Measurements from ENCODE around the gene SF3B6. TPM values are rescaled to one million over a fixed set of nuclear protein-coding genes. Genes with fewer than 3 reads are reported as not detected.

SF3B6 gene
- total and polyA plus RNA-seq, 2 donors (not counting 3 experiments of a cell fraction or from before 2014, with no cell fraction given), result 105 to 150 TPM

DNA sequence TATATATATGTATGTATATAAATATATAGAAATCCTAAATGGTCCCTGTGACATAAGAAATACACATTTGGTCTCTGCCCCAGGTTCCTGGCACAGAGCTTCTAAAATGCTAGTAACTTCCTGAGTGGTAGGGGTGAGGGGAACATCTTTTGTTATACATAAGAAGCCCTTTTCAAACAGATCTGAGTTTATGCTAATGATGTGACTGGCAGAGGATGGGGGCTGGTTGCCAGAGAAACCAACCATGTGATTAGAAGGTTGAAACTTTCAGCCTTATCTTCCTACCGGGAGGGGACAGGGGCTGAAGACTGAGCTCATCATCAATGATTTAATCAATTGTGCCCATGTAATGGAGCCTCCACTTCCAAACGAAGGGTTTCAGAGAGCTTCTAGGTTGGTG lies 49.9 kb downstream of the SF3B6 start:
- no peak overlapping the region for H3K9ac ChIP-seq (replicated peaks; ENCODE audit: extremely low read depth, insufficient read depth, low read length)
- no peak overlapping the region for H3K4me2 ChIP-seq (ENCODE audit: insufficient read depth, low read length)
- CTCF ChIA-PET, result interaction anchor here (1.0 to 1.2 kb wide), 4 partner anchors 11 to 202 kb away, joined by 3 to 5 read pairs (median 3); partner anchors contain the start of gene ATAD2B
- no peaks in the 10 kb centered on the region for H3K9me1 ChIP-seq (replicated peaks; ENCODE audit: control insufficient read depth, extremely low read depth, insufficient read depth, low read length)
- POLR2A ChIA-PET, result interaction anchor here (0.6 kb wide), 1 partner anchor 64 kb away, joined by 5 read pairs; no protein-coding TSS in a partner anchor
- H3K36me3 ChIP-seq (ENCODE audit: control insufficient read depth in 2 of 2, extremely low read depth in 1 of 2, insufficient read depth in 2 of 2, low read length in 2 of 2), result peaks cover 7 to 9% of the 10 kb centered on the region in 2 experiments
- no peak overlapping the region for H3K27ac ChIP-seq (ENCODE audit: insufficient read depth, low read depth, low read length)
- intact Hi-C loops (cut with micrococcal nuclease), result no loop called here
- DNase-seq (ENCODE audit: low read depth, low spot score) (no peak), FAIRE-seq (no peak)
- TF ChIP-seq, protein P1, sequence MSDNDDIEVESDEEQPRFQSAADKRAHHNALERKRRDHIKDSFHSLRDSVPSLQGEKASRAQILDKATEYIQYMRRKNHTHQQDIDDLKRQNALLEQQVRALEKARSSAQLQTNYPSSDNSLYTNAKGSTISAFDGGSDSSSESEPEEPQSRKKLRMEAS (IDR thresholded peaks at IDR 0.05; ENCODE audit: insufficient read depth, insufficient read length), result no peak
- no peak for TF ChIP-seq EZH2 (IDR thresholded peaks at IDR 0.05; ENCODE audit: borderline replicate concordance, low read depth, low read length, severe bottlenecking)
- TF ChIP-seq POLR2AphosphoS5 (IDR thresholded peaks at IDR 0.05; ENCODE audit: insufficient read depth, low read depth, low read length), result no peak
- no peak for TF ChIP-seq GATA2 (IDR thresholded peaks at IDR 0.05; ENCODE audit: insufficient read depth, insufficient read length, low read depth, low read length)
- TF ChIP-seq JUN (IDR thresholded peaks at IDR 0.05; ENCODE audit: borderline replicate concordance, insufficient read depth, insufficient read length, low read depth), result no peak
- no peak for TF ChIP-seq FOS (IDR thresholded peaks at IDR 0.05; ENCODE audit: borderline replicate concordance, insufficient read depth, low read length)
- H3K4me3 ChIP-seq (replicated peaks in 1 of 3; ENCODE audit: insufficient read depth in 1 of 3, low read depth in 1 of 3, low read length in 3 of 3), result no peak overlapping the region
- dilution Hi-C loops (cut with MboI; ENCODE audit: extremely low pct_ligation_motif_present, low sequenced_read_pairs), result no loop called here
- no peaks in the 10 kb centered on the region for H3K79me2 ChIP-seq (ENCODE audit: control insufficient read depth, insufficient read depth, low read length)
- BruUV-seq (replicated peaks), result no TSS peak
- no peaks in the 10 kb centered on the region for H3K27me3 ChIP-seq (ENCODE audit: control insufficient read depth in 2 of 2, insufficient read depth in 2 of 2, low read length in 2 of 2)
- H3K9me3 ChIP-seq (replicated peaks; ENCODE audit: control insufficient read depth, insufficient read depth, low read length), result no peaks in the 10 kb centered on the region
- H2AFZ ChIP-seq (ENCODE audit: low read depth, low read length), result no peak overlapping the region
- H4K20me1 ChIP-seq (replicated peaks; ENCODE audit: control insufficient read depth, extremely low read depth, insufficient read depth, low read length), result no peaks in the 10 kb centered on the region
- H3K4me1 ChIP-seq (ENCODE audit: control insufficient read depth, extremely low read depth, insufficient read depth, low read length), result no peaks in the 10 kb centered on the region

DNA sequence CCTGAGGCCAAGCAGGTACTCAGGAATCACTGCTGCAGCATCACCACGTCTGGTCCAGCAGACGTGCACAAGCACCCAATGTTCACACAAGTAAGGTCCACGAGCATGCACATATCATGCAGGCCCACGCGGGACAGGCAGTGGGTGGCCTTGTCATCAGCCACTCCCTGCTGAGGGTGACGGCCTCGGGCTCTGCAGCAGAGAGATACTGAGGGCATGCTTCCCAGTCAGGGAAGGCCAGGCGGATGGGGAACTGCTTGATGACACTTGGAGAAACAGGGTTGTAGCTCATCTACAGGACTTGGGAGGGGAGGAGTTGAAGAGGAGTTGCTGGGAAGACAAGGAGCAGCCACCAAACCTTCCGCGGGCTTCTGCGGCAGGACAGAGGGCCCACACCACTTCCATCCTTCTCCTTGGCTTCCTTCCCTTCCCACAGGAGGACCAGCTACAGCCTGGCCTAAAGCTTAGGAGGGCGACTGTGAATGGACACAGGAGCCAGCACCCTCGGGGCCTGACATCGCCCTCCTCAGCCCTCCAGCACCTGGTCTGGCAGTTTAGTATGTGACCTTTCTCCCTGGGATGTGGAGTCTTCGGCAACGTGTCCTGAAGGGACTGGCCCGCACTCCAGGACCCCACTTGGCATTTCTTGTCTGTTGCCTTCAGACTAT lies 51.0 kb downstream of the SF3B6 start:
- no peaks in the 10 kb centered on the region for H4K20me1 ChIP-seq (replicated peaks; ENCODE audit: control insufficient read depth, extremely low read depth, insufficient read depth, low read length)
- FAIRE-seq, result no peak
- peaks cover 0 to 2% of the 10 kb centered on the region in 2 experiments for H3K36me3 ChIP-seq (ENCODE audit: control insufficient read depth in 2 of 2, extremely low read depth in 1 of 2, insufficient read depth in 2 of 2, low read length in 2 of 2)
- H3K4me1 ChIP-seq (ENCODE audit: control insufficient read depth, extremely low read depth, insufficient read depth, low read length), result no peaks in the 10 kb centered on the region
- no peak overlapping the region for H3K4me2 ChIP-seq (ENCODE audit: insufficient read depth, low read length)
- no peak overlapping the region for H3K27ac ChIP-seq (ENCODE audit: insufficient read depth, low read depth, low read length)
- no peak overlapping the region for H3K9ac ChIP-seq (replicated peaks; ENCODE audit: extremely low read depth, insufficient read depth, low read length)
- no peaks in the 10 kb centered on the region for H3K27me3 ChIP-seq (ENCODE audit: control insufficient read depth in 2 of 2, insufficient read depth in 2 of 2, low read length in 2 of 2)
- intact Hi-C loops (cut with micrococcal nuclease) (no loop called here), dilution Hi-C loops (cut with MboI; ENCODE audit: extremely low pct_ligation_motif_present, low sequenced_read_pairs) (no loop called here)
- no peak overlapping the region for H3K4me3 ChIP-seq (replicated peaks in 1 of 3; ENCODE audit: insufficient read depth in 1 of 3, low read depth in 1 of 3, low read length in 3 of 3)
- no peaks in the 10 kb centered on the region for H3K79me2 ChIP-seq (ENCODE audit: control insufficient read depth, insufficient read depth, low read length)
- H3K9me1 ChIP-seq (replicated peaks; ENCODE audit: control insufficient read depth, extremely low read depth, insufficient read depth, low read length), result no peaks in the 10 kb centered on the region
- H3K9me3 ChIP-seq (replicated peaks; ENCODE audit: control insufficient read depth, insufficient read depth, low read length), result no peaks in the 10 kb centered on the region
- BruUV-seq (replicated peaks), result no TSS peak
- TF ChIP-seq MYC (IDR thresholded peaks at IDR 0.05; ENCODE audit: low read depth, low read length), result no peak
- TF ChIP-seq, protein P1 (IDR thresholded peaks at IDR 0.05; ENCODE audit: insufficient read depth, insufficient read length), result no peak
- TF ChIP-seq POLR2AphosphoS5 (IDR thresholded peaks at IDR 0.05; ENCODE audit: insufficient read depth, low read depth, low read length), result no peak
- no peak for TF ChIP-seq GATA2 (IDR thresholded peaks at IDR 0.05; ENCODE audit: insufficient read depth, insufficient read length, low read depth, low read length)
- no peak for TF ChIP-seq FOS (IDR thresholded peaks at IDR 0.05; ENCODE audit: borderline replicate concordance, insufficient read depth, low read length)
- TF ChIP-seq POLR2A (IDR thresholded peaks at IDR 0.05; ENCODE audit: low read depth, low read length), result no peak
- no peak for TF ChIP-seq EZH2 (IDR thresholded peaks at IDR 0.05; ENCODE audit: borderline replicate concordance, low read depth, low read length, severe bottlenecking)
- no peak for TF ChIP-seq JUN (IDR thresholded peaks at IDR 0.05; ENCODE audit: borderline replicate concordance, insufficient read depth, insufficient read length, low read depth)
- TF ChIP-seq, protein P2, sequence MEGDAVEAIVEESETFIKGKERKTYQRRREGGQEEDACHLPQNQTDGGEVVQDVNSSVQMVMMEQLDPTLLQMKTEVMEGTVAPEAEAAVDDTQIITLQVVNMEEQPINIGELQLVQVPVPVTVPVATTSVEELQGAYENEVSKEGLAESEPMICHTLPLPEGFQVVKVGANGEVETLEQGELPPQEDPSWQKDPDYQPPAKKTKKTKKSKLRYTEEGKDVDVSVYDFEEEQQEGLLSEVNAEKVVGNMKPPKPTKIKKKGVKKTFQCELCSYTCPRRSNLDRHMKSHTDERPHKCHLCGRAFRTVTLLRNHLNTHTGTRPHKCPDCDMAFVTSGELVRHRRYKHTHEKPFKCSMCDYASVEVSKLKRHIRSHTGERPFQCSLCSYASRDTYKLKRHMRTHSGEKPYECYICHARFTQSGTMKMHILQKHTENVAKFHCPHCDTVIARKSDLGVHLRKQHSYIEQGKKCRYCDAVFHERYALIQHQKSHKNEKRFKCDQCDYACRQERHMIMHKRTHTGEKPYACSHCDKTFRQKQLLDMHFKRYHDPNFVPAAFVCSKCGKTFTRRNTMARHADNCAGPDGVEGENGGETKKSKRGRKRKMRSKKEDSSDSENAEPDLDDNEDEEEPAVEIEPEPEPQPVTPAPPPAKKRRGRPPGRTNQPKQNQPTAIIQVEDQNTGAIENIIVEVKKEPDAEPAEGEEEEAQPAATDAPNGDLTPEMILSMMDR (IDR thresholded peaks at IDR 0.05; ENCODE audit: extremely low read depth in 1 of 2, insufficient read depth in 1 of 2, low read depth in 1 of 2, low read length in 2 of 2), result no peak
- H2AFZ ChIP-seq (ENCODE audit: low read depth, low read length), result no peak overlapping the region
- POLR2A ChIA-PET, result no interaction called here
- no peak for DNase-seq (ENCODE audit: low read depth, low spot score)
- CTCF ChIA-PET, result interaction anchor here (1.0 to 1.8 kb wide), 3 partner anchors 12 to 98 kb away, joined by 3 to 7 read pairs (median 3); partner anchors contain the start of gene ATAD2B

All from endothelial cell of umbilical vein (primary cell).